Limb (tissue), 2 donors: ENCODE measurements around the gene DUSP3.
A peak's percentile ranks its signal among the peaks of the same experiment; 100 is the strongest.

Experiments used
- DNase-seq, 2 donors: peaks; one replicate each; pipeline ENCODE4 v3.0.0-alpha.2; 2016; ENCODE audit errors: extremely low spot score in 2 of 2

DUSP3 gene

GRCh38 chr17:43734376-43734775 lies 44.4 kb downstream of the DUSP3 start:
- DNase-seq = no peak

GRCh38 chr17:43733956-43734355 lies 44.8 kb downstream of the DUSP3 start:
- no peak for DNase-seq

GRCh38 chr17:43732958-43733357 lies 45.8 kb downstream of the DUSP3 start:
- no peak for DNase-seq

GRCh38 chr17:43728081-43728480 lies 50.7 kb downstream of the DUSP3 start:
- no peak for DNase-seq

- DNase-seq = no peak
These were observed 54.9 kb downstream of the DUSP3 start for GRCh38 chr17:43723697-43724359.

- no peak for DNase-seq
These were observed 55.7 kb downstream of the DUSP3 start for GRCh38 chr17:43722870-43723665.

- DNase-seq = no peak
These were observed 56.5 kb downstream of the DUSP3 start for GRCh38 chr17:43722269-43722619.

- DNase-seq = no peak
These were observed 57.1 kb downstream of the DUSP3 start for GRCh38 chr17:43721537-43722268.

GRCh38 chr17:43720311-43721060 lies 58.3 kb downstream of the DUSP3 start:
- DNase-seq = peak; percentile 71 to 89

- DNase-seq = no peak
These were observed 59.2 kb downstream of the DUSP3 start for GRCh38 chr17:43719578-43719977.

GRCh38 chr17:43718544-43718943 lies 60.2 kb downstream of the DUSP3 start:
- DNase-seq = no peak

GRCh38 chr17:43717913-43718312 lies 60.9 kb downstream of the DUSP3 start:
- no peak for DNase-seq
